NCI-H526 treated with DMSO at 0.1 percent for 48 hours (cell line): ENCODE results near the gene TRIM56.
"Not testable (repeated sequence)": the region's sequence is repeated elsewhere in the genome, so short reads cannot be mapped to it uniquely, and the experiment has no call there.

Experiments used
- DNase-seq: peaks from one replicate; lab custom pipeline; 2025; lab: John Stamatoyannopoulos, UW

TRIM56 gene

GRCh38 chr7:101085162-101085964 is at the start of gene TRIM56:
Gene TRIM56 (plus strand): TSS chr7:101085481. CDS start chr7:101087313, 1,832 bp downstream.
- DNase-seq: peak; percentile 52

GRCh38 chr7:101035941-101036340 is 49.3 kb upstream of the TRIM56 start:
- no peak for DNase-seq

GRCh38 chr7:101041283-101041682 is 44.0 kb upstream of the TRIM56 start:
- not testable (repeated sequence) for DNase-seq

- no peak for DNase-seq
These were observed 26.9 kb upstream of the TRIM56 start for GRCh38 chr7:101058355-101058754.

- no peak for DNase-seq
These were observed 25.7 kb upstream of the TRIM56 start for GRCh38 chr7:101059620-101059942.

- DNase-seq: no peak
These were observed 24.3 kb upstream of the TRIM56 start for GRCh38 chr7:101060992-101061391.

- DNase-seq: not testable (repeated sequence)
These were observed 21.1 kb upstream of the TRIM56 start for GRCh38 chr7:101064176-101064550.

- not testable (repeated sequence) for DNase-seq
These were observed 20.1 kb upstream of the TRIM56 start for GRCh38 chr7:101065162-101065561.

- no peak for DNase-seq
These were observed 19.0 kb upstream of the TRIM56 start for GRCh38 chr7:101066141-101066832.

- DNase-seq: no peak
These were observed 18.5 kb upstream of the TRIM56 start for GRCh38 chr7:101066833-101067177.

- no peak for DNase-seq
These were observed 16.9 kb upstream of the TRIM56 start for GRCh38 chr7:101068401-101068800.

- DNase-seq: not testable (repeated sequence)
These were observed 13.7 kb upstream of the TRIM56 start for GRCh38 chr7:101071362-101072104.

GRCh38 chr7:101075646-101076045 is 9.6 kb upstream of the TRIM56 start:
- DNase-seq: no peak

- not testable (repeated sequence) for DNase-seq
These were observed 9.1 kb upstream of the TRIM56 start for GRCh38 chr7:101076183-101076582.

- peak; percentile 81 for DNase-seq
These were observed 7.8 kb upstream of the TRIM56 start for GRCh38 chr7:101077303-101078086.

- DNase-seq: no peak
These were observed 3.8 kb upstream of the TRIM56 start for GRCh38 chr7:101081432-101081831.

- DNase-seq: no peak
These were observed 468 bp upstream of the TRIM56 start for GRCh38 chr7:101084865-101085161.

GRCh38 chr7:101087334-101088068 is 2.2 kb downstream of the TRIM56 start:
- no peak for DNase-seq

GRCh38 chr7:101088069-101088425 is 2.8 kb downstream of the TRIM56 start:
- DNase-seq: no peak

- no peak for DNase-seq
These were observed 3.7 kb downstream of the TRIM56 start for GRCh38 chr7:101088858-101089529.

- no peak for DNase-seq
These were observed 4.6 kb downstream of the TRIM56 start for GRCh38 chr7:101089876-101090275.
